ENCODE data around the gene ZNF37A.

GRCh38 chr10:38094927-38095574 is 914 bp downstream of the ZNF37A start:
- TF ChIP-seq YY1 (IDR thresholded peaks at IDR 0.05; ENCODE audit: insufficient read depth, insufficient read length) (no peak), ZNF274 (IDR thresholded peaks at IDR 0.05; ENCODE audit: low read depth, low read length) (no peak), SUZ12 (IDR thresholded peaks at IDR 0.05; ENCODE audit: extremely low read depth, insufficient read depth, insufficient read length) (no peak)

All from NT2/D1 (cell line).